Measurements from ENCODE around the gene FBXO38.

FBXO38 gene, protein sequence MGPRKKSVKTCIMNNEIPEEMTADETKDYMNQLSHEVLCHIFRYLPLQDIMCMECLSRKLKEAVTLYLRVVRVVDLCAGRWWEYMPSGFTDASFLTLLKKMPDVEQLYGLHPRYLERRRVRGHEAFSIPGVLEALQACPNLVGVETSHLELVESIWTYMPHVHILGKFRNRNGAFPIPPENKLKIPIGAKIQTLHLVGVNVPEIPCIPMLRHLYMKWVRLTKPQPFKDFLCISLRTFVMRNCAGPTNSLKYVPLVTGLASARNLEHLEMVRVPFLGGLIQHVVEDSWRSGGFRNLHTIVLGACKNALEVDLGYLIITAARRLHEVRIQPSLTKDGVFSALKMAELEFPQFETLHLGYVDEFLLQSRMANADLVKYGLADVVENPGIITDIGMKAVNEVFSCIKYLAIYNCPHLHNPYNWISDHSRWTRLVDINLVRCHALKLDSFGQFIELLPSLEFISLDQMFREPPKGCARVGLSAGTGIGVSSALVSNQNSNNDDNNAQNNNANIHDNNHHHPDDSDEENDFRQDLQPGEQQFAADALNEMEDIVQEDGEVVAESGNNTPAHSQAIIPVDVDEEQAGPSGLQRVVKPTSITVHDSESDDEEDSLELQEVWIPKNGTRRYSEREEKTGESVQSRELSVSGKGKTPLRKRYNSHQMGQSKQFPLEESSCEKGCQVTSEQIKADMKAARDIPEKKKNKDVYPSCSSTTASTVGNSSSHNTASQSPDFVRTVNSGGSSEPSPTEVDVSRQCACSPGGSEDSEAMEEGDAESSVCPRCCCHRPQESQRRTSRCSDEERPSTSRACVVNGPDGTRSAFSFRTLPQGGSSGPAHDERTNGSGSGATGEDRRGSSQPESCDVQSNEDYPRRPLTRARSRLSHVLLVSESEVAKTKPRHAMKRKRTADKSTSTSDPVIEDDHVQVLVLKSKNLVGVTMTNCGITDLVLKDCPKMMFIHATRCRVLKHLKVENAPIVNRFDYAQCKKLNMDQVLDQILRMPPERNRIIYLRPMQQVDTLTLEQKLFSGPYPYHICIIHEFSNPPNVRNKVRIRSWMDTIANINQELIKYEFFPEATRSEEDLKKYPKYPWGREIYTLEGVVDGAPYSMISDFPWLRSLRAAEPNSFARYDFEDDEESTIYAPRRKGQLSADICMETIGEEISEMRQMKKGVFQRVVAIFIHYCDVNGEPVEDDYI

DNA sequence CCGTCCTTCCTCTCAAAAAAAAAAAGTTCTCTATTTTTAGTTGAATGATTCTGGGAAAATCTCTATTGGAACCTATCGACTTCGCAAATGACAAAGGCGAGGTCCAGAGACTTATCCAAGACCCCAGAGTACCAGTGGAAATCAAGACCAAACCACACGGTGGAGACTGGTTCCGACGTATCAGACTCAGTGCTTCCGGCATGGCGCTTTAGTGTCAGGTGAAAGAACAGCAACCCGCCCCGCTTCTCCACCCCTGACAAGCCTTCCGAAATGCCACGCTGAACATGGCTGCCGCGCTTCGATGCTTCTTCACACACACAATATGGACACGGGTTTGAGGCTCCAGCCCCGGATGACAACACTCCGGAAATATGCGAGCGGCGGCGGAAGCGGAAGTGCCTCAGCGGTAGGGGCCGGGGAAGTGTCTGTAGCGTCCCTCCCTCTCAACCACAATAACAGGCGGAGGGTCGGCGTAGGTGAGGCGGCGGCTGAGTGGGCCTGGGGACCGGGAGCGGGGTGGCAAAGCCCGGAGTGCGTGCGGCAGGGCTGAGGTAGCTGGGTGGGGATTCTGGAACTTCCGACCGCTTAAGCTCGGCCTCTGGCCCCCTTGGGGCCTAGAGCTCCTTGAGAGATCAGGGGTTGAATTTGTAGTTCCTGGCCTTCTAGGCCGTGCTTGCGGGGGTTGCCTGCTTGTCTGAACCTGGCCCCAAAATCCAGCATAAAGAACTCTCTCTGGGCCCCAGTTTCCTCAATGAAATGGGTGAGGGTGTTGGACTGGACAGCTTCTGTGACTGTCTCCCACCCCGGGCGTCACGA is at the start of gene FBXO38:
TSS of gene FBXO38 (plus strand) at position 395 of the 816 bp plus-strand sequence. CDS start 10,819 bp downstream, outside the sequence.
- DNase-seq: peak; percentile 95

DNA sequence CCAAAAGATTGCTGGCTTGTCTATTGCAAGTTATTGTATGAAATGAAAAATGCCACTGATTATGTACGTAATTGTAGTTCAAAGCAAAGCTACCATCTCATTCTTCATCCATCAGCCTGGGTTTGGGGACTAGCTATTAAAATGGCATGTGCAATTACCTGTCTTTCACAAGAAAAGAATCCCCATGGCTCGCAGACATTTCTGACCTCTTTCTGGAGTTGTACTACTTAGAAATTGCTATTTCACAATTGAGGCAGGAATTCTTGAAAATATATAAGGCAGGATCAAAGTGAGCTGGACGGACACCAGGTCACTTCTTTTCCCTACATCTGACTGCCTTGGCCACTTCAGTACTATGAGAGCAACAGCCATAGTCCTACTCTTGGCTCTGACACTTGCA is 48.5 kb upstream of the FBXO38 start, which contains the start of gene SPINK9:
TSS of gene SPINK9 (plus strand) at position 301 of the 400 bp plus-strand sequence. CDS start at position 356, 55 bp downstream.
- no peak for DNase-seq

DNA sequence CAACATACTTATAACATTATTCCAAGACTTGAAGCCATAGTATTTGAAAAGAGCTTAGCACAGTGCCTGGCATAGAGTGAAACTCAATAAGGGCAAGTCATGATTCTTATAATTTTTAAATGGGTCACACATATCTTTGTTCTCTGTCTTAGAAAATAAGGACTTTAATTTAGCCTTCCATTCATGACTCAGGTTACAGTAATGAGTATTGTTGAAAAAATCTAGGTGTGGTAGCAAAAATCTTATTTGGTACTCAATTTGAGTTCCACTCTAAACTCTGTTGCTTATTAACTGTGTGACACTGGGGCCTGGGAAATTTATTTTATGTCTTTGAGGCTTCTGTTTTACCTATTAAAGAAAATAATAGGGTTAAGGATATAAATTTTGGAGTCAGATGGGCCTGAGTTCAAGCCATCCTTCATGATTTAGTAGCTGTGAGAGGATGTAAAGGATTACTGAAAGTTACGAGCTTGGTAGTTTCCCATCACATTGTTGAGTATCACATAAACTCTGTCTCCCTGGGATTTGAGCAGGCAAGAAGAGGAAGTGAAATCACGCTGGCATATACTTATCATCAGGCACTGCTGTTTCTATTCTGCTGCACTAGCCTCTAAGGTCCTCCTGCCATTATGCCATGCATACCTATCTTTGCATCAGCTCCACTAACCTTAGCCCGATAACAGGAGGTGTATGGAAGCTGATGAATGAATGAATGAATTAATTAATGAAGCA is 46.9 kb upstream of the FBXO38 start:
- no peak for DNase-seq

DNA sequence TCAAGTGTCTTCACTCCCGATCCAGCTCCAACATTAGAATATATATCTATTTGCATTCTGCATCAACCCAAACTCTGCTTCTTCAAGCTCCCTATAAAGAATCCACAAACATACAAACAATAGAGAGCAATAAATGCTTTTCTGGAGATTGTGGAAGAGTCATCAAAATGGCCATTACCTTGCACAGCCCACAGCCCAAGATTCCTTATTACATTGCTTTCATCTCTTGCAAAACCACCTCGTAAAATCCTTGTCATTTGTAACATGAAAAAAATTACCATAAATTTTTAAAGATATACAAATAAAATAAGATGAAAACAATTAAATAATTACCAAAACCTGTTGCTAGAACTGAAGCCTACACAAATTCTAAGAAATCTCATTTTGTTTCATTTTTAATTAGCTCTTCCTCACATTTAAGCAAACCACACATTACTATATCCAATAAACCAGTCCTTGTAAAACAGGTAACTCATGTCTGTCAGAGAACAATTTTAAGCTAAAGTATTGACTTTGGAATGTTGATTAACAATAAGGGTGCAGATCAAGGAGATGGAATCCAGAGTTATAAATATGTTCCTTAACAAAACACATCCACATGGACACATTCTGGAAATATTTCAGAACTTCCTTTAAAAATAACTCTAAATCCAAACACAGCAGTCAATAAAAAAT is 41.2 kb upstream of the FBXO38 start:
- no peak for DNase-seq

DNA sequence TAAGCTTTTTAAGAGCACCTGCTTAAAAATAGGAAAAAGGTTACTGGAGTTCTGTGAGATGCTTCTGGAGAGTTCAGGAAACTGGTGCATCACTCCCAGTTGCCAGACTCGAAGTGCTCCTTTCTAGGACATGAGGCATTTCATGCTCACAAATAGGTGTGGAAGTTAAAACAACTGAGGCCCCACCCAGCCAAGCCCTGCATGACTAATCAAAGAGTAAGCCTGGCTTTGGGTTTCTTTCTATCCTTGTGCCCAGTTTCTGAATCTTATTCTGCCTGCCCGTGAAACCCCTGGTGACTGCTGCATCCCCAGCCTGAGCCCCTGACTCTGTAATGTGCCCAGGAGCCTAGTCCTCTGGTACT is 40.7 kb upstream of the FBXO38 start:
- no peak for DNase-seq

DNA sequence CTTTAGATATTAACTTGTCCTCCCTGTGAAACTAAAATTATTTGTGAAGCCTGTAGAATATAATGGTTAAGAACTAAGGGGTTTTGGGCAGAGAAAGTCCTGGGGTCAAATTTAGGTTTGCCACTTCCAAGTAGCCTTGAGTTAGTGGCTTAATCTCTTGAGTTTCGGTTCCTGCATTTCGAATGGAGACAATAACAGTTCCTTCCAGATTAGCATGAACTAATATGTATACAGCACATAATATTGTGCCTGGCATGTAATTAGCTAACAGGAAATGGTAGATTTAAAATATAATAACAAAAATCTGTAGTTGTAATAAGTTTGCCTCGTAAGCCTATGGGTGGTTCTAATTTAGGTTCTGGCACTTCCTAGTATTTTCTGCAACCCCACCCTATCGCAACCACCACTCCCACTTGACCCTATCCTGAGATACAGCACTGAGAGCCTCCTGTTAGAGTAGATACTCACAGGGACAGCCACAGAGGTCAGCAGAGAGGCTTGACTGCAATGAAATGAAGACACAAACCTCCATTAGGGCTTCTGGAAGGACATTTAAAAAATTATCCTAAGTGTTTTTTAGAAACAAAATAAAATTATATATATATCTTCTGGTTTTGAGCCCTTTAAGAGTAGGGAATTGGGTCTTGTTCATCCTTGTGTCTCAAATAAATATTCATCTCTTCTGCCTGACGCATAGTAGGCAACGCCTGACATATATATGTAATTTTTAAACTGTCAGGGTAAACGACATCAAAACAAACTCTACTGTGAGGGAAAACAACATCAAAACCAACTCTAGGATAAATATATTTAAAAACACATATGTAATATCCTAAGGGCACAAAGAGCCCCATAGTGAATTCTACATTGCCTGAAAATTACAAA is 39.9 kb upstream of the FBXO38 start:
- no peak for DNase-seq

DNA sequence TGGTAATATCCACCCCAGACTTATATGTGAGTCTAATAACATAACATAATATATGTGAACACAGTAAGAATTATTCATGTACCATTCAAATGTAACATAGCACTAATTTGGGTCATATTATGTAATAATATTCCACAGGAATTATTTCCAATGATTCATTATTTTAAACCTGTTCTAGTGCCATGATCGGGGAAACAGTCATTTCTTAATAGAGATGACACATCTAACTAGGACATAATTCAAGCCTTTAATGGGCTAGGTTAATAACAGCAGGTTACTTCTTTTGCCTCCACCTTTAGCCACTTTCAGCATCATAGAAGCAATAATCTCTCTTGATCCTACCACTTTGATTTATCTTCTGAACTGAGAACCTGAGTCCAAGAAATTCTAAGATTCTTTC is 36.1 kb upstream of the FBXO38 start:
- DNase-seq: no peak

DNA sequence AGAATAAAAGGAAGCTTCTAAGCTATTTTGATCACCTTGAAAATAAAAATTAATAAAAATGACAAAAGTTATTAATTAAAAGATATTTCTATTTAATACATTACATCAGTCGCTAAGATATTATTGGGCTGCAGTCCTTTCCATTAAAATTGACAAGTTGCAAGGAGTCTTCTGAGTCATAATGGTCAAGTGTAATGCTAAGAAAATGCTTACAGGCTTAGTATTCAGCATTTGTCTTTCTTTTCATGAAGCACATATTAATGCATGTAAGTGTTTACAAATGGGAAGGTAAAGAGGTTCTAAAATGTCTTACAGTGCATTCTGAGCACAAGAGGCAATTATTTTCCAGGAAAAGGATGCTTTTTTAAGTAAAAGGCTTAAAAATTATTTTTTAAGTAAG is 31.1 kb upstream of the FBXO38 start:
- no peak for DNase-seq

DNA sequence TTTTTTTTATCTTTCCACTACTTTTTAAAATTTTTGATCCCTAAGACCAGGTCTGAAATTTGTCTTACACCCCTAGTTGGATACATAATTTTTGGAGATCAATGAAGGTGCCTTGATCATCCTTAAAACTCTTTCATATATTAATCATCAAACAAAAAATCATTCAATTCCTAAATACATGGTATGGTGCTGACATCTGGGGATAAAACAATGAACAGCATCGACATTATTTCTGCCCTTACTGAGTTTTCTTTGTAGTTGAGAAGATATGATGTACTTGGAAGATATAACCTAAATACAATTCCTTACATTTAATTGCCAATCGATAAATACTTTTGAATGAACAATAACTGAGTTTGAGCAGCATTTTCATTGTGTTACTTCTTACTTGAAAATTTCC is 30.1 kb upstream of the FBXO38 start:
- DNase-seq: no peak

DNA sequence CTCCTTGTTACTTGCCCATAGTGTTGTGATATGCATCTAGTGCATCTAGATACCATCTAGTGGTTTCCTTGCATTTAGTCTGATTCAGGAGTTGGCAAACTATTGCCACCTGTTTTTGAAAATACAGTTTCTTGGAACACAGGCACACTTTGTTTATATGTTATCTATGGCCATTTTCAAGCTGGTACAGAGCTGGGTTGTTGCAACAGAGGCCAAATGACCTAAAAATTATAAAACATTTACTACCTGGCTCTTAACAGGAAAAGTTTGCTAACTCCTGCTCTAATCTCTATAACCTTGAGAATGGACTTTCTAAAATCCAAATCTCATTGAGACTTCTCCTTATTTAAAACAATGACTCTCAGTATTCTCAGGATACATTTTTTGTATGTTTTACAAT is 19.4 kb upstream of the FBXO38 start:
- DNase-seq: no peak

DNA sequence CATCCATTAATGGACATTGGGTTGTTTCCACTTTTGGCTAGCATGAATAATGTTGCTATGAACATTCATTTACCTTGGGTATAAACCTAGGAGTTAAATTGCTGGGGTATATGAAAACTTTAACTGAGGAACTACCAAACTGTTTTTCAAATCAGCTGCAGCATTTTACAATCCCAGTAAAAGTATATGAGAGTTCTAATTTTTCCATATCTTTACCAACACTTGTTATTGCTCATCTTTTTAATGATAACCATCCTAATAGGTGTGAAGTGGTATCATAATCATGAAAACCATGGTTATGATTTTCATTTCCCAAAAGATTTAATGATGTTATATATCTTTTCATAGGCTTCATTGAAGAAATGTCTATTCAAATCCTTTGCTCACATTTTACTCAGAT is 15.5 kb upstream of the FBXO38 start:
- no peak for DNase-seq

DNA sequence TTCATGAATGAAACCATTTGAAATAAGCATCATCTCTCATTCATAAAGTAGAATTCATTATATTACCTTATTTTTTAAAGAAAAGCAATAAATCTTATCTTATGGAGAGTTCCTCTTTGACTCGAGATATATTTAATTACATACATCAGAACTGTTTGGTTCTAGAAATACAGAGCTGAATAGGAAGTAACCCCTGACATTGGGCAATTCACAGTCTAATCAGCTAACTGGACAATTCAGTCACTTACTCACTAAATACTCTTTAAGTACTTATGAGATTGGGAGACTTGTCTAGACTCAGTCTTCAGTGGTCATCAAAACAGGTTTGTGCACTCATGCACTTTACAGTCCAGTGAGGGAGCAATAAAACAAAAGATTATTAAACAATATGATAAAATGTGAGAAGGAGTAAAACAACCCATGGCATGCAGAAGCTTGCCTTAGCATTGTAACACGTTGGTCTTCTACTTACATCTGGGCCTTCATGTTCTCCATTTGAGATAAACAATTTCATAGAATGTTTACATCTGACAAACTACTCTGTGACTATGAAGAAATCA is 11.5 kb upstream of the FBXO38 start:
- DNase-seq: no peak

DNA sequence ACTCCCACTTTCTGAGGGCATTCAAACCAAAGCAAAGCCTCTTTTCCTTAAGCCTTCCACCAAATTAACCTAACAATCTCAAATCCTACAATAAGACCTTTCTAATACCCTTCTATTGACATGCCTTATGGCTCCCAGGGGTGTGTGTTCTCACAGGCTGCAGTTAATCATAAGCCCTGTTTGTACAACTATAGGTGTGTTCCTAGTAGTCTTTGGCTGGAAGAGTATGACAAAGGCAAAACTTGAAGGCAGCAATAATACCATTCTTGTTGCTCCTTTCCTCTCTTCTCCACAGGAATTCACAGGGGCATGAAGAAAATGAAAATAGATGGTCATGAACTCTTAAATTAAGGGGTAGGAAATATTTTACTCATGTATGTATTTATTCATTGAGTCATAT is 10.9 kb upstream of the FBXO38 start:
- no peak for DNase-seq

DNA sequence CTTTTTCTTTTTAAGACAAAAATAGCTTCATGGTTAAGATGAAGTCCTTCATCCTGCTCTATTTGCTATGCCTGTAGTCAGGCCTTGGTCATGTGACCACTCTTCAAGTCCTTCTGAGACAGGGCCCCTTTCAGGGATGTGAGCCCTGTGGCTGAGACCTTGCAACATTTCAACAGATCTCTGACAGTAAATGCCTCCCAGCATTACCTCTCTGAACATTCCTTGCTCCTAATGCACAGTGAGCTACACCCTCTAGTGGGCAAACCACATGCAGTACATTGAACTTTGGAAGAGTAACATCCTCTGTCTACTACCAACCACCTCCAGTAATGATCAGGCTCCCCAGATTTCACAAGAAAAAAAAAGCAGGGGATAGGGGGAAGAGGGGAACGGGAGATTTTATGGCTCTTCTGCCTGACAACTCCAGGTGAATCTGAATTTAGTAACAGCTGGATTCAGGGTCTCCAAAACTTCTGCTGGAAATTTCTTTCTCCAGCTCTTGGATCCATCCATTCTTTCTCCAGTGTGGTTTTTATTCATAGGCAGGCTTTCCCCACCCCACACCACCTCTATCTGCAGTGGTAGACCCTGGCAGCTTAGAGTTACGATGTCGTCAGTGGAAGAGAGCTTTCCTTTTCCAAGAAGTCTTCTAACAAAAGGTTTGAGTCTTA is 8.9 kb upstream of the FBXO38 start:
- DNase-seq: peak; percentile 21

DNA sequence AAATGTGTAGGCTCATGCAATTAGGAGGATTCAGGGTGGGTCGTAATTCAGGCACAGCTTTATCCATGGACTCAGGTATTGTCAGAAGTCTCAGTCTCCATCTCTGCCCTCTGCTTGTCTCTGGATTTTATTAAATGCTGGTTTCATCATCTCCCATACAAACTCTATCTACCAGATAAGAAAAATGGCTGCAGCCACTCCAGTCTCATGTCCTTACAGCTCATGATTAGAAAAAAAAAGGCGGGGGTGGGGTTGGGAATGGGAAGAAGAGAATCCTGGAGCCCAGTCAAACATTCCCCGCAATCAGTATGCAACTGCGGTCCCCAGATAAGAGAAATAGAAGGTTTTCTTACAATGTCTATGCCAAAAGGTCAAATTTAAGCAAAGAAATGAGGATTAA is 7.6 kb upstream of the FBXO38 start:
- no peak for DNase-seq

DNA sequence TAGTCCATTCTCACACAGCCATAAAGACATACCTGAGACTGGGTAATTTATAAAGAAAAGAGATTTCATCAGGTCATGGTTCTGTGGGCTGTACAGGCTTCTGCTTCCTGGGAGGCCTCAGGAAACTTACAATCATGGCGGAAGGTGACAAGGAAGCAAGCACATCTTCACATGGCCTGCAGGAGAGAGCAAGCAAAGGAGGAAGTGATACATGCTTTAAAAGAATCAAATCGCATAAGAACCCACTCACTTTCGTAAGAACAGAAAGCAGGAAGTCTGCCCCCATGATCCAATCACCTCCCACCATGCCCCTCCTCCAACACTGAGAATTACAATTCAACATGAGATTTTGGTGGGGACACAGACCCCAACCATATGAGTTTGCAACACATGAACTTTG is 5.1 kb upstream of the FBXO38 start:
- no peak for DNase-seq

DNA sequence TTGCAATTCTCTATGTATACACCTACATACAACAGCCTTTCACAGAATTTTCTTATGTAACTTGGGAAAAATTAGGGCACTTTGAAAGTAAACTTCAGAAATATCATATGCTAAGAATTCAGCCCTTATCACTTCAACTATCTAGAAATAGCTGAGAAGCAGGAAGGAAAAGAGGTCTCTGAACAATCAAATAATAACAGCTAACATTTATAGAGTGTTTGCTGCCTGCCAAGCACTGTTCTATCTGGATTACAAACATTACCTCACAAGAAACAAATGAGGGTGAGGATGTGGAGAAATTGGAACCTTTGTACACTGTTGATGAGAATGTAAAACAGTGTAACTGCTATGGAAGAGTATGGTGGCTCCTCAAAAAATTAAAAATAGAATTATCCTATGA is 4.4 kb upstream of the FBXO38 start:
- no peak for DNase-seq

DNA sequence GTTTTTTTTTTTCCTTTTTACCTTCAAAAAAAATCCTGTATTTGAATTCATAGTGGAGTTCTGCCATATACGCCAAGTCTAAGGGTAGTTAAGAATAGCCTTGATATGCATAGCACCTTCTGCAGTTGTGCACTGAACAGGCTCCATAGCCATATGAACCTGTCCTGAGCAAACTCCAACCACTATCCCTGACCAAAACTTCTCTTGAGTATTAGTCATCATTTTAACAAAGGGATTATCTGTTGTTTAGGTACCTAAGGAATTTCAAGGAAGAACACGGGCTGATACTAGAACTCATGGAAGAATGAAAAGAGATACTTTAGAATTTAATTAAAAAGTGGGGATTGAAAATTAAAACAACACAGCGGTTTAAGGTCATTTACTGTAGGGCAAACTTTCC is 1.9 kb upstream of the FBXO38 start:
- DNase-seq: no peak

DNA sequence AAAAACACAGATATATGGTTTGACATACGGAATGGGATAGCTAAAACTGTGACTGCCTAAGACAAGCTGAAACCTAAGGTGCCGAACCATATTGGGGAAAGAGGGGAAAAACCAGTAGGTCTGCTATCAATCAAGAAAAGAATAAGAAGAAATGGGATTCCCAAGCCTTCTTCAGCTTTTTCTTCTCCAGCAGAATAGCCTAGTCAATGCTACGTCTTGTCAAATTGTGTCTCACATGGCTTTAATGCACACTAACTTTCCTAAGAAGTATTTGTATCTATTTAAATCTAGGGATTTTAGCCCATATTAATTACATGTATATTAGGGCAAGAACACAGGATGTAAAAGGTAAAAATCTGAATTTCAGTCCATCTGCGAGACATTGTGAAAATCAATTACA is 797 bp upstream of the FBXO38 start:
- DNase-seq: no peak
